Fibroblast of pulmonary artery (primary cell): Measurements from ENCODE around the gene USPL1.

ENCODE experiments used
- DNase-seq: peaks from one replicate; pipeline ENCODE4 v3.0.0-alpha.2; 2010; ENCODE audit warnings: low read depth
- H3K4me3 ChIP-seq: replicated peaks from 2 replicates; pipeline ENCODE4 v1.5.1; 2011; ENCODE audit warnings: low read depth, mild to moderate bottlenecking, control low read depth, low read length, moderate library complexity
- TF ChIP-seq, protein P1 (sequence below): IDR thresholded peaks from 2 replicates; pipeline ENCODE4 v1.5.1; 2011; ENCODE audit warnings: mild to moderate bottlenecking, control low read depth, low read length, inconsistent platforms; ENCODE audit errors: missing control alignments

Gene USPL1

DNA sequence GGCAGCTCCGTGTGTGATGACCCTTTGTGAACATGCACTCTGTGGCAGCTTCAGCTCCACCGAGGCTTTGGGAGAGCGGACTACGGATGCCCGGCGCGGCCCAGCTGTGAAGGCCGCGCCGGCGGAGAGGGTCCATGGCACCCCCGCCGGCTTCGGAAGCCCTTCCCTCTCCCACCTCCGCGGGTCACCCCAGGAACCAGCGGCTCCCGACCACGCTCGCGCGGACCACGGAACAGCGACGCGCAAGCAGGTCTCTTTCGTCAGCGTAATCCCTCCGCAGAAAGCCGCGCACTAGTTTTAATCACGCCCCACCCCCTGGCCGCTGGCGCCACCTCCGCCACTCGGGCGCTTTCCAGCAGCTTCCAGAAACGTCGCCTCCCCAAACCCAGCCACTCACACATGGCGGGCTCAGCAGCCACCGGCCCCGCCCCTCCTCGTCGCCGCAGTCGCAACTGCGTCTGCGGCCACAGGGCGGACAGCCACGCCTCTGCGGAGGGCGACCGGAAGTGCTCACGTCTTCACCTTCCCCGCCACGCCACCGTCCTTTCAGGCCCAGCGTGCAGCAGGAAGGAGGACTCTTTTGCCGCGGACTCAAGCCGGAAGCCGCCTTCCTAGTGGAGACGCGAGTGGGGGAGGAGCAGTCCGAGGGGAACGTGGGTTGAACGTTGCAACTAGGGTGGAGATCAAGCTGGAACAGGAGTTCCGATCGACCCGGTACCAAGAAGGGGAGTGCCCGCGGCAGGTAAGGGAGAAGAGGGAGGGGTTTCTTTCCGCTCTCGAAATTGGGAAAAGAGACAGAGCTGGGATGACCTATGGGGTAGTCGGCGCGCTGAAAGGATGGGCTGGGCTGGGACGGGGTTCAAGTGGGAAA lies at the start of gene USPL1:
TSS of gene USPL1 (plus strand) at position 606 of the 871 bp plus-strand sequence. CDS start 3,221 bp downstream, outside the sequence.
- DNase-seq = peak; percentile 100
- TF ChIP-seq, protein P1, sequence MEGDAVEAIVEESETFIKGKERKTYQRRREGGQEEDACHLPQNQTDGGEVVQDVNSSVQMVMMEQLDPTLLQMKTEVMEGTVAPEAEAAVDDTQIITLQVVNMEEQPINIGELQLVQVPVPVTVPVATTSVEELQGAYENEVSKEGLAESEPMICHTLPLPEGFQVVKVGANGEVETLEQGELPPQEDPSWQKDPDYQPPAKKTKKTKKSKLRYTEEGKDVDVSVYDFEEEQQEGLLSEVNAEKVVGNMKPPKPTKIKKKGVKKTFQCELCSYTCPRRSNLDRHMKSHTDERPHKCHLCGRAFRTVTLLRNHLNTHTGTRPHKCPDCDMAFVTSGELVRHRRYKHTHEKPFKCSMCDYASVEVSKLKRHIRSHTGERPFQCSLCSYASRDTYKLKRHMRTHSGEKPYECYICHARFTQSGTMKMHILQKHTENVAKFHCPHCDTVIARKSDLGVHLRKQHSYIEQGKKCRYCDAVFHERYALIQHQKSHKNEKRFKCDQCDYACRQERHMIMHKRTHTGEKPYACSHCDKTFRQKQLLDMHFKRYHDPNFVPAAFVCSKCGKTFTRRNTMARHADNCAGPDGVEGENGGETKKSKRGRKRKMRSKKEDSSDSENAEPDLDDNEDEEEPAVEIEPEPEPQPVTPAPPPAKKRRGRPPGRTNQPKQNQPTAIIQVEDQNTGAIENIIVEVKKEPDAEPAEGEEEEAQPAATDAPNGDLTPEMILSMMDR = no peak
- peak within 1 kb of the TSS; percentile 97 for H3K4me3 ChIP-seq

DNA sequence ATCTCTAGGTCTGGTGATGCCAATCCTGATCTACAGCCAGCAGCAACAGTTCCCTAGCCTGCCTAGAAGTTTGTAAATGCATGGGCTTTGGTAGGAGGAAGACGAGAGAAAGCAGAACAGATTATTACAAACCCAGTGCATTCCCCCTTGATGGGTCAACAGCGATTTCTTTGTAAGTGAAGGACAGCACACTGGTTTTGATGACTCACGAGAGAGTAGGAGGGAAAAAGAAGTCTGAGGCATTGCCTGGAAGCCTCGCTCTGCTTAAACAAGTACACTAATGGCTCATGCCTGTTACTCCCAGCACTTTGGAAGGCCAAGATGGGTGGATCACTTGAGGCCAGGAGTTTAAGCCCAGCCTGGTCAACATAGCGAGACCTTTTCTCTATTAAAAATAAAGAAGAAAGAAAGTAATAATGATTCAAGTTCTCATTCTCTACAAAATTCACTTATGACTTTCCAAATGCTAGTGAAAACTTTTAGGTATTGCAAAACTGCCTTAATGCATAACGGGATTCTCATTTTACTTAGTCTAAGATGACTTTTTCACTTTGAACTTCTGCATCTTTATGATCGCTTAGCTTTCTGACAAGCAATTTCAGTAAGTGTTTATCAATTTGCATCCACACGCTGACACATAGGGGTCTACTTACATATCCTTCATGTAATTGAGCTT lies 47.7 kb upstream of the USPL1 start:
- DNase-seq = peak; percentile 92
- TF ChIP-seq, protein P1 = no peak
- no peak overlapping the region for H3K4me3 ChIP-seq

DNA sequence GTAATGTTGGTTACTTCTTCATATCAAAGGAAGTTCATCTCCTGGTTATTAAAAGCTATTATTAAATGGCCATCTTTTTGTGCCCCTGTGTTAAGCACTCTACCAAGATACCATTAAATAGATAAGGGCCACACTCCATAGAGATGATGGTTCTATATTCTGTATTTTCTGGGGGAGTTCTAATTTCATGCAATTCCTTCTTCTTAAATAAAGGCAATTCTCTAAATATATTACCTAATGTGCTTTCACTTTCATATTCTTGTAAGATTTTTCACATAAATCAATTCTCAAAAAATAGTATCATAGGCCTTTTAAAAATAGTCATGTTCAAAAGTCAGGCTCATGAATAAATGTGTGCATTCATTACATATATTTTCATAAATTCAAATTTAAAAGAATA lies 47.0 kb upstream of the USPL1 start:
- no peak overlapping the region for H3K4me3 ChIP-seq
- no peak for DNase-seq
- TF ChIP-seq, protein P1 = no peak

DNA sequence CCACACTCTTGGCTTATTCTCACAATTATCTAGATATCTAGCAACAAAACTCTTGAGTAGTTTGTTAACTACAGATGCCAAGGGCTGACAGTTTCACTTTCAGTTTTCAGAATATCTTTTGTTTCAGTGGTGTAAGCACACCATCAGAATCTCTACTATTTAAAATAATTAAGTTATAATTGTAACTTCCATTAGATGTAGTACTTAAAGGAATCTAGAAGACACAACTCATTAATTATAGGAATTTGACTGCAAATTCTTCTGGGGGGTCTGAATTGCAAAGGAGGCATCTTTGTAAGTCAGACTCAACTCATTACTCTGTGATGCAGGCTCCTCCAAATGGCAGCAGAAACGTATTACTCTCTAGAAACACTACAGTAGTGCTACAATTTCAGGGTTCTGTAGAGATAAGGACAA lies 44.9 kb upstream of the USPL1 start:
- TF ChIP-seq, protein P1 = peak; percentile 36
- peak overlapping the region; percentile 44 for H3K4me3 ChIP-seq
- DNase-seq = peak; percentile 61

DNA sequence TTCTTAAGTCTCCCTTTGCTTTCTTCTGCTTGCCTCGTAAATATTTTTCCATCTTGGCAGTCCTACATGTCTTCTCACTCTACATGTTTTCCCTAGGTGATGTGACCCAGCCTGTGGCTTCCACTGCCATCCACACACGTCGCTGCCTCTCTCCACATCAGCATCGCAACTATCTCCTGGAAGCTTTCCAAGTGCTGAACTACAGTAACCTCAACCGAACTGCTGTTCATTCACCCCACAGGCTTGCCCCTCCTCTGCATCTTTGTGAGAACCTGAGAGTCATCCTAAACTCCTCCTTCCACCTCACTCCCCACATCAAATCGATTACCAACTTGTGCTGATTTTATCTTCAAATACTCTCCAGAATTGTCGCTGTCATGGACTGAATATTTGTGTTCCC lies 41.2 kb upstream of the USPL1 start:
- TF ChIP-seq, protein P1 = no peak
- DNase-seq = peak; percentile 55

DNA sequence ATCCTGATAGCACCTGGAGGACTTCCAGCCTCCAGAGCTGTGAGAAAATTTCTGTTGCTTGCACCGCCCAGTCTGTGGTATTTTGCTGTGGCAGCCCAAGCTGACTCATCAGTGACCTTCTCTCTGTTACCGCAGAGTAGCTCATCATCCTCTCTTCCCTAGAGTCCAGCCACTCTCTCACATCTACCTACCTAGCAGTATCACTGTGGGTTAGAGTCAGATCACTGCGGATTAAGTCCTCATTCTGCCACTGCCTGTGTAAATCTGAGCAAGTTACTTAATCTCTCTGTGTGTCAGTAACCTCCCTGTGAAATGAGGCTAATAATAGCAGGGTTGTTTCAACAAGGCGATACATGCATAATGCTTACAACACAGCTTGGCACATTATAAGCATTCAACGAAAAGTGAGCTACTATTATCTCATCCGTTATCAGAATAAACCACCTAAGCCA lies 40.3 kb upstream of the USPL1 start:
- DNase-seq = peak; percentile 76
- H3K4me3 ChIP-seq = no peak overlapping the region

More for the DNA sequence above, 41.2 kb upstream of the USPL1 start:
- H3K4me3 ChIP-seq = no peak overlapping the region

More for the DNA sequence above, 40.3 kb upstream of the USPL1 start:
- TF ChIP-seq, protein P1 = no peak
